NCI-H1092 (cell line): Measurements from ENCODE around the gene HSF2BP.
"Not testable (repeated sequence)": the region's sequence is repeated elsewhere in the genome, so short reads cannot be mapped to it uniquely, and the experiment has no call there.

Experiments
- DNase-seq: peaks from one replicate; lab custom pipeline; 2025; lab: John Stamatoyannopoulos, UW

The HSF2BP gene

GRCh38 chr21:43687566-43688399 lies 28.5 kb upstream of the HSF2BP start:
- no peak for DNase-seq

DNA sequence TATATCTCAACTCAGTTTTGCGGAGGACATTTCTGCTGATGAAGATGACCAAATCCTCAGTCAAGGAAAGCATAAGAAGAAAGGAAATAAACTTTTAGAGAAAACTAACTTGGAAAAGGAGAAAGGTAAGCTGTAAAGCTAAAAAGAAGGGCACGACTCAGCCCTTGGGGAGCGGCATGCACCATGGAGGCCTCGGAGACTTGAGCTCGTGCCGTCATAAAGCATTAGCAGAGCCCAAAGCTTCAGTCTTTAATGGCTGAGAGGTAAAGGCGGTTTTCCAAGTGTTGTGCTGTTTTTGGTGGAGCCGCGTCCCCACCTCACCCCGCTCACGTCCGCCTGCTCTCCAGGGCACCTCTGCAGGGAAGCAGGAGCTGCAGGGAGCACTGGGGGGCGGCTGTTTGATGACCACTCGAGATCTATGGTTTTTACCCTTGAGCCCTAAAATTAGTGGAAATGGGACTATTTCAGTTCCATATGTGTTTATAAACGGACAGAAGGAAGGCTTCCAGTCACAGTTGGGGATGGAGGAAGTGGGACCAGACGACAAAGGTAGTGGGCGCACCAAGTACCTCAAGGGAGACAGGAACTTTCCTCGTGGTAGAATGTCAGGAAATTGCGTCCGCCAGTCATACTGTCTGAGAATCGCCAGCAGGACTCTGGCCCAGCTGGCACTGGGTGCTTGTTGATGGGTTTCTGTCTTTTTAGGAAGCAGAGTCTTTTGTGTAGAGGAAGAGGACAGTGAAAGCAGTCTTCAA lies 27.7 kb upstream of the HSF2BP start:
- DNase-seq, result no peak

- no peak for DNase-seq
Observed at GRCh38 chr21:43684424-43684823, 25.1 kb upstream of the HSF2BP start.

- DNase-seq, result no peak
Observed at GRCh38 chr21:43681650-43682049, 22.4 kb upstream of the HSF2BP start.

DNA sequence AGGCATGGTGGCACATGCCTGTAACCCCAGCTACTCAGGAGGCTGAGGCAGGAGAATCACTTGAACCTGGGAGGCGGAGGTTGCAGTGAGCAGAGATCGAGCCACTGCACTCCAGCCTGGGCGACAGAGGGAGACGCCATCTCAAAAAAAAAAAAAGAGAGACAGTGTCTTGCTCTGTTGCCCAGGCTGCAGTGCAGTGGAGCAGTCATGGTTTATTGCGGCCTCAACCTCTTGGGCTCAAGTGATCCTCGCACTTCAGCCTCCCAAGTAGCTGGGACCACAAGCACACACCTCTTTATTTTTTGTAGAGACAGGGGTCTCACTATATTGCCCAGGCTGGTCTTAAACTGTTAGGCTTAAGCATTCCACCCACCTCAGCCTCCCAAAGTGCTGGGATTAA lies 21.1 kb upstream of the HSF2BP start:
- DNase-seq, result not testable (repeated sequence)

DNA sequence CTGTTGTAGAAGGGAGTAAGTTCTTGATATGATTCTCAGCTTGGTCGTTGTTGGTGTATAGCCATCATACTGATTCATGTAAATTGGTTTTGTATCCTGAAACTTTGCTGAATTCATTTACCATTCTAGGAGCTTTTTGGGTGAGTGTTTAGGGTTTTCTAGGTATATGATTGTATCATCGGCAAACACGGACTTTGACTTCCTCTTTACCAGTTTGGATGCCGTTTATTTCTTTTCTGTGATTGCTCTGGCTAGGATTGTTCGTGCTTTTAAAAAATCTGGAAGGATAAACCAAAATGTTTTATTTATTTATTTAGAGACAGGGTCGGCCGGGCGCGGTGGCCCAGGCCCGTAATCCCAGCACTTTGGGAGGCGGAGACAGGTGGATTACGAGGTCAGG lies 20.7 kb upstream of the HSF2BP start:
- DNase-seq, result no peak

- no peak for DNase-seq
Observed at GRCh38 chr21:43676391-43676790, 17.1 kb upstream of the HSF2BP start.

- no peak for DNase-seq
Observed at GRCh38 chr21:43675871-43676270, 16.6 kb upstream of the HSF2BP start.

DNA sequence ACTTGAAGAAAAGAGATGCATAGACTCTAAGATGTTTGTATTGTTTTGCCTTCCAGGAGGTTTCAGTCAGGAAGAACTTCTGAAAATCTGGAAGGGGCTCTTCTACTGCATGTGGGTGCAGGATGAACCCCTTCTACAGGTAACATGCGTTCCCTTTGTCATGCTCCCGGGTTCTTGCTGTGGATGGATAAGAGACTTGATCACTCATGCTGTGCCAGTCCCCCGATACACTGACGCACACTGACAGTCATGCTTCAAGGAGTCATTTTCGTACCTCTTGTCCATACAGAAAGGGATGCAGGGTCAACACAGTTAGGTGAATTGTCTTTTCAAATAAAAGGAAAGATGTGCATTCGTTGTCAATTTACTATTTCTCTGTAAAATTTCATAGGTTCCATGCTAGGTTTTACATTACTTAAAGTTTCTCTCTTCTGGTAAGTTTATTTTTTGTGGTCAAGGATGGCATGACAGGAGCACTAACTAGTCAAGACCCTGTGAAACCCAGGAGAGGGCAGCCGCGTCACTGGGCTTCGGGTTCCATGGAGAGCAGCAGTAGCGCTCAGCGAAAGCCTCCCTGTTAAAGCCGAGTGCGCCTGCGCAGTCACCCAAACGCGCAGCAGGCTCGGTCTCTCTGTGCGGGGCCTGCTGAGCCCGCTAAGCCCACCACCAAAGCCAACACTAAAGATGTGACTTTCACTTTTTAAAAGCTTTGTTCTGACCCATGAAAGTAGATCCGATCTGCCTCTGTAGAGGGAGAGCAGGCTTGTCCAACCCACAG lies 10.7 kb upstream of the HSF2BP start:
- DNase-seq, result no peak

DNA sequence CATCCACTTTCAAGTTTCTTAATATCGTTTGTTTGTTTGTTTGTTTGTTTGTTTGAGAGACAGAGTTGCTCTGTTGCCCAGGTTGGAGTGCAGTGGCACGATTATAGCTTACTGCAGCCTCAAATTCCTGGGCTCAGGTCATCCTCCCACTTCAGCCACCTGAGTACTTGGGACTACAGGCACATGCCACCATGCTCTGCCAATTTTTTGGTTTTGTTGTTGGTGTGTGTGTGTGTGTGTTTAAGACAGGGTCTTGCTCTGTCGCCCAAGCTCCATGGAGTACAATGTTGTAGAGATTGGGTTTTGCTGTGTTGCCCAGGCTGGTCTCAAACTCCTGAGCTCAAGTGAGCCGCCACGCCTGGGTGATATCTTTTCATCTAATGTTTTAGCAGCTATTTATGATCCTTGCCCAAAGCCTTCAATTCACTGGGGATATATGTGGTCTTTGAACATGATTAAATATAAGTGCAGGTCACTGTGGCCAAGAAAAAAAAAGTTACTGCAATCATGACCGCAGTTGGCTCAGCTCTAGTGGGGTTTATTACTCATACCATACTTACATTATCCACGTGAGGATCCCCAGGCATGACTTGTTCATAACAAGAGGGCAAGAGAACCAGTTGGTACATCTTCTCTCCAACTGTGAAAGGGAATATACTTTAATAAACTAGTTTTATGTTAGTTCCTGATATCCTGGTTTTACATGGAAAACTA lies 8.1 kb upstream of the HSF2BP start:
- no peak for DNase-seq

- no peak for DNase-seq
Observed at GRCh38 chr21:43665879-43666278, 6.6 kb upstream of the HSF2BP start.

- no peak for DNase-seq
Observed at GRCh38 chr21:43664358-43664757, 5.1 kb upstream of the HSF2BP start.

DNA sequence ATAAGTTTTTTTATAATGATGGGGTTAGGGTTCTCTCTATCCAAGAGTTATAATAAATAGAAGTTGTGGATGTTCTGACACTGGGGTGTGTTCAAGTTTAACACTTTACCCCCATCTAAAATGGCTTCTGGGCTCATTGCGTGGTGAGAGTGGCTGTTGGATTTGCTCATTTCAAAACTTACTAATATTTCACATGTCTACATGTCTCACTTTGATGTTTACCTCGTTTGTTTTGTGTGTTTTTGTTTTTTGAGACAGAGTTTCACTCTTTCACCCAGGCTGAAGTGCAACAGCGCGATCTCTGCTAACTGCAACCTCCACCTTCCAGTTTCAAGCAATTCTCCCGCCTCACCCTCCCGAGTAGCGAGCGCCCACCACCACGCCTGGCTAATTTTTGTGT lies 3.7 kb upstream of the HSF2BP start:
- no peak for DNase-seq

DNA sequence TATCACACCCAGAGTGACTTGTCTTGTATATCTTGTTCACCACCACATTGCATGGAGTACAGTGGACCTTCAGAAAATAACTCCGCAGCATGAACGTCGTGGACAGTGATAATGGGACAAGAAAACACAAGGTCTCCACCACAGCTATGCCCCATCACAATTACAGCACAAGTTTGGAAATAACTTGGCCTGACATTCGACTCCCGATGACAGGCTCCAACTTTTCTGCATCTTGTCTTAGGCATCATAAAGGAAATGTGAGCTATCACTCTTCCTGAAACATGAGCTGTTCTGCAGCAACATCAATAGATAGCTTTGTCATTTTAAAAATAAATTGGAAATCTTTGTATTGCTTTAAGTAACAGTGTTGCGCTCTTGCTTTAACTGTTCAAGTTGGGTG lies 3.0 kb upstream of the HSF2BP start:
- DNase-seq, result no peak

DNA sequence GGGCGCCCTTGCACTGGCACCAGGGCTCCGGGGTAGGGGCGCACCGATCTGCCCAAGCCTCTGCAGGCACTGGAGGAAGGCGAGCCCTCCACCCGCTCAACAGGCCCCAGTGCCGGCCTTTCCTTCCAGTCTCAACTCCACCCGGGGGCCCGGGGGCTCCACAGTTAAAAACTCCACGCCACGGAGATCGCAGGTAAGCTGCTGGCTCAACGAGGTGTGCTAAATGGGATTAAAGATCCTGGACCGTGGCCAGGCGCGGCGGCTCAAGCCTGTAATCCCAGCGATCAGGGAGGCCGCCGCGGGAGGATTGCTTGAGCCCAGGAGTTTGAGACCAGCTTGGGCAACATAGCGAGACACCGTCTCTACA lies 536 bp downstream of the HSF2BP start:
- DNase-seq, result no peak

DNA sequence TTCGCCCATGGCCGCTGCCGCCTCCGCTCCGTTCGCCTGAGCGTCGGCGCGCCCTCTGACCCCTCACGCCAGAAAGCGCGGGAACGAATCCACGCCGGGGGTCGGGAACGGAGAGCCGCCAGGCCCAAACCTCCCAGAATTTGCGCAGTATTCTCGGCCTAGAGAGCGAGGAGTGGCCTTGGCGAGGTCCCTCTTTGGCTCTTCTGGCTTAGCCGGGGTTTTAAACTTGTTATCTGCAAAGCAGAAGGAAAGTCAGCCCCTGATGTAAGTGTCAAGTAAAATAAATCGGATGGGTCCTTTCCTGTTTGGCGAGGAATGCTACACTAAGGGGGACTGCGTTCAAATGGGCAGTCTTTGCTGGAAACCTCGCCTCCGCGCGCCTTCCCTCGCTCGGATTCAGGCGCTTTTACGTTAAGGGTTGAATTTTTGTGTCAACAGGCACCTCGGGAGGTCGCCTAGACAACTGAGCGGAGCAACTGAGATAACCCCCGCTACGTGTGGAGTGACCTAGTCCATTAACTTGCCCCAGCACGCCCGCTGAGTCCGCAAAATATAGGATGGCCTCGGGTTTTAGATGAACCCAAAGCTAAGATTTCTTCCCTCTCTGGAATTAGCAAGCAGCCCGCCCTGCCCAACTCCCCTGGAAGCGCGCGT lies 1.1 kb downstream of the HSF2BP start:
- no peak for DNase-seq

GRCh38 chr21:43657355-43658087 lies 1.8 kb downstream of the HSF2BP start:
- DNase-seq, result no peak

DNA sequence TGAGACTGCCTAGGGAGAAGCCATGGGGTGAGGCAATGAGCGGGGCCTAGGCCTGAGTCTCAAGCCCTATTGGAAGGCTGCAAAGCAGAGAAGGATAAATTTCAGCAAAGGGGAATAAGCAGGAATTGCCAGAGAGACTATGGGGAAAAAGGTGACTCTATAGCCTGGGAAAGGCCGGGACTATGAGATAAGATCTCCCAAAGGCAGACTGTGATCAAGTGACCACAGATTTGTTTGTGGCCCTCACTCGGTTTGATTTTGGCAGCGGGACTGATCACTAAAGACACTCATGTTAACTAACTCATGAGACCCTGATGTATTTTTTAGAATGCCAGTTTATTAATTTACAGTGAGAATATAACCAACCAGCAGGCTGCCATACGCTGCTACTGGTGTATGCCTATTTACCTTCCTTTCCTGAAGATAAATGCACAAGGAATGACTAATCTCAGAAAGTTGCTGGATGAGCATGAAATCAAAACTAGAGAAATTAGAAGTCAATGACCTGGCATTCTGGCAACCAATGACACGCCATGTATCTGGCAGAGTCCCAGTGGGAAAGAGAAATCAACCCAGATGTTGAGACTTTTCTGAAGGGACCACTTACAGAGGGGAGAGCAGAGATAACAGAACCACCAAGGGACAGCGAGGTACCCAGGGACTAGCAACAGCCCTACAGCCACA lies 4.3 kb downstream of the HSF2BP start:
- no peak for DNase-seq

- DNase-seq, result no peak
Observed at GRCh38 chr21:43653626-43654025, 5.7 kb downstream of the HSF2BP start.

DNA sequence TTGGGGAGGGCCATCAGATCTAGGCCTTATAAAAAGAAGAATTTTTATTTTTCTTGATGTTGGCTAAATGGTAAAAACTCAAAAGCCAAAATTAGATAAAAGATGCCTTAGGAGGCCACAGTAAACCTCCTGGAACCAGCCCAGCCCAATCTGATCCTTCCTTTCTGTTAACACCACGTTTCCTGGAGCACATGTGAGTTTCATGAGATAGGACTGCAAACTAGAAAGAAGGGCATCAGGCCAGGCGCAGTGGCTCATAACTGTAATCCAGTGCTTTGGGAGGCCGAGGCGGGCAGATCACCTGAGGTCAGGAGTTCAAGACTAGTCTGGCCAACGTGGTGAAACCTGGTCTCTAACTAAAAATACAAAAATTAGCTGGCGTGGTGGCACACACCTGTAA lies 6.7 kb downstream of the HSF2BP start:
- DNase-seq, result no peak
